K562 (cell line): Measurements from ENCODE around the gene OIT3. TPM values are rescaled to one million over a fixed set of nuclear protein-coding genes. Genes with fewer than 3 reads are reported as not detected.

ENCODE experiments used
- ATAC-seq: fragments of 200-7000 bp; cut with Tn5 transposase; 3 replicates; pipeline ENCODE4 v1.9.1; 2020; ENCODE audit warnings: moderate library complexity
- BruUV-seq: library from RNA; stranded (reverse); fragments of 400-500 nt; replicated peaks from 2 replicates; lab custom pipeline; 2021; lab: Mats Ljungman, UMichigan
- CTCF ChIA-PET: fragments of 300-600 bp; formaldehyde crosslinking; extraction: SDS; loops from one replicate; lab custom pipeline; 2021; ENCODE audit warnings: low intra/inter-chr PET ratio; lab: Yijun Ruan, JAX
- POLR2A ChIA-PET: fragments of 300-600, 350-650 bp; sonication (Branson Sonifier 250); formaldehyde crosslinking; extraction: SDS; loops from one replicate; lab custom pipeline; 2021; ENCODE audit warnings: antibody characterized with exemption, inconsistent platforms; lab: Yijun Ruan, JAX
- DNase-seq, 4 experiments: peaks; one replicate each; pipeline versions ENCODE4 v3.0.0 to v3.0.0-alpha.2; 2011 to 2018; ENCODE audit warnings: low spot score in 3 of 4, mixed read lengths in 3 of 4; ENCODE audit errors: extremely low read depth in 1 of 4
- FAIRE-seq: peaks from 2 replicates; lab custom pipeline; 2011; peaks lifted over from hg19 to GRCh38; lab: Jason Lieb, UNC
- H2AFZ ChIP-seq: 2 replicates; pipeline ENCODE4 v1.6.0; 2011; ENCODE audit warnings: low read depth, low read length, control low read depth, inconsistent platforms
- H3K27ac ChIP-seq: fragments of 200-600 bp; 3 replicates; pipeline ENCODE4 v1.8.0; 2011; ENCODE audit warnings: low read depth, mild to moderate bottlenecking, control low read depth, inconsistent platforms, low read length, moderate library complexity, mixed read lengths; ENCODE audit errors: extremely low read depth
- H3K27me3 ChIP-seq, 2 experiments: fragments of 300-600 bp in 1 of 2; 2 replicates in 1 of 2; 3 replicates in 1 of 2; pipeline versions ENCODE4 v1.6.0 to v1.8.0; 2011; ENCODE audit warnings: inconsistent platforms in 2 of 2, low read length in 2 of 2, mild to moderate bottlenecking in 1 of 2, mixed read lengths in 1 of 2, moderate library complexity in 1 of 2; ENCODE audit not compliant: control insufficient read depth in 2 of 2, insufficient read depth in 2 of 2
- H3K36me3 ChIP-seq: fragments of 300-600 bp; 3 replicates; pipeline ENCODE4 v1.8.0; 2011; ENCODE audit warnings: mild to moderate bottlenecking, low read length, inconsistent platforms; ENCODE audit not compliant: control insufficient read depth, insufficient read depth
- H3K4me1 ChIP-seq, 2 experiments: fragments of 200-600 bp in 1 of 2; replicated peaks in 1 of 2; 2 replicates in 1 of 2; 3 replicates in 1 of 2; pipeline versions ENCODE4 v1.5.1 to v1.8.0; 2011; ENCODE audit warnings: inconsistent platforms in 2 of 2, low read length in 2 of 2, mild to moderate bottlenecking in 1 of 2, mixed read lengths in 1 of 2, moderate library complexity in 1 of 2; ENCODE audit not compliant: control insufficient read depth in 2 of 2, insufficient read depth in 2 of 2
- H3K4me2 ChIP-seq: 2 replicates; pipeline ENCODE4 v1.6.1; 2011; ENCODE audit warnings: low read length, control low read depth, inconsistent platforms, mixed read lengths; ENCODE audit not compliant: insufficient read depth
- H3K4me3 ChIP-seq: fragments of 200-600 bp; sonication (generic), shearing (Covaris generic); 2 replicates; pipeline ENCODE4 v1.5.1; 2016; ENCODE audit warnings: control low read depth, inconsistent platforms
- H3K79me2 ChIP-seq: fragments of 200-600 bp; 3 replicates; pipeline ENCODE4 v1.8.0; 2011; ENCODE audit warnings: low read length, inconsistent platforms; ENCODE audit not compliant: control insufficient read depth, insufficient read depth
- H3K9ac ChIP-seq, 2 experiments: 2 replicates each; pipeline versions ENCODE4 v1.6.0 to v1.6.1; 2011; ENCODE audit warnings: low read depth in 2 of 2, low read length in 2 of 2, control low read depth in 1 of 2, inconsistent platforms in 1 of 2, mild to moderate bottlenecking in 1 of 2, mixed read lengths in 1 of 2; ENCODE audit not compliant: insufficient read depth in 1 of 2
- H3K9me1 ChIP-seq: one replicate; pipeline ENCODE4 v1.6.0; 2011; ENCODE audit warnings: inconsistent platforms, mild to moderate bottlenecking, low read length, moderate library complexity; ENCODE audit not compliant: control insufficient read depth, insufficient read depth
- H3K9me3 ChIP-seq: replicated peaks from 2 replicates; pipeline ENCODE4 v1.5.1; 2011; ENCODE audit warnings: low read depth, low read length, inconsistent platforms; ENCODE audit not compliant: control insufficient read depth, insufficient read depth
- H4K20me1 ChIP-seq: replicated peaks from 2 replicates; pipeline ENCODE4 v1.6.1; 2011; ENCODE audit warnings: low read length, inconsistent platforms, mixed read lengths; ENCODE audit not compliant: control insufficient read depth, insufficient read depth
- BCL6 ChIP-seq: fragments of 250-450 bp; sonication (Bioruptor Pico); IDR thresholded peaks from 2 replicates; pipeline ENCODE4 v1.4.0; 2020
- CBFA2T2 ChIP-seq: fragments of 450-650 bp; conservative IDR thresholded peaks from 2 replicates; pipeline ENCODE4 v1.6.1; 2017; ENCODE audit warnings: mild to moderate bottlenecking
- CBX8 ChIP-seq: fragments of 200-600 bp; sonication (generic); IDR thresholded peaks from 2 replicates; pipeline ENCODE4 v1.6.1; 2012; ENCODE audit warnings: borderline replicate concordance, mixed run types, low read depth, mild to moderate bottlenecking, moderate library complexity, mixed read lengths, low read length, control low read depth, inconsistent platforms; ENCODE audit not compliant: poor library complexity, severe bottlenecking; ENCODE audit errors: extremely low read depth
- CTCFL ChIP-seq: IDR thresholded peaks from 2 replicates; pipeline ENCODE4 v1.6.1; 2011; ENCODE audit warnings: borderline replicate concordance, low read depth, mild to moderate bottlenecking, moderate library complexity, low read length; ENCODE audit not compliant: insufficient read depth, poor library complexity, severe bottlenecking
- E2F8 ChIP-seq: fragments of 450-650 bp; IDR thresholded peaks from 2 replicates; pipeline ENCODE4 v1.7.1; 2018; ENCODE audit warnings: mild to moderate bottlenecking, low read depth; ENCODE audit not compliant: partially characterized antibody
- FOSL1 ChIP-seq: fragments of 200-800 bp; sonication (Bioruptor generic); conservative IDR thresholded peaks from 2 replicates; pipeline ENCODE4 v1.6.1; 2016; ENCODE audit warnings: missing genetic modification characterization, missing compliant biosample characterization
- HDAC1 ChIP-seq, 2 experiments: fragments of 450-650 bp; IDR thresholded peaks; 2 replicates each; pipeline ENCODE4 v1.6.1; 2016 to 2017; ENCODE audit warnings: inconsistent platforms in 1 of 2, mild to moderate bottlenecking in 1 of 2, moderate library complexity in 1 of 2
- PURB ChIP-seq: sonication (generic); formaldehyde crosslinking; IDR thresholded peaks from 2 replicates; pipeline ENCODE4 v1.9.0; 2021; ENCODE audit warnings: low read depth, mild to moderate bottlenecking, missing genetic modification reagents
- TGIF2 ChIP-seq: sonication (generic); formaldehyde crosslinking; IDR thresholded peaks from 2 replicates; pipeline ENCODE4 v1.8.1; 2022; ENCODE audit warnings: mild to moderate bottlenecking, missing genetic modification reagents, moderate library complexity
- TRIM24 ChIP-seq, 2 experiments: fragments of 450-650 bp; IDR thresholded peaks; 2 replicates each; pipeline ENCODE4 v1.6.1; 2016
- ZBTB26 ChIP-seq: fragments of 450-650 bp; formaldehyde crosslinking; IDR thresholded peaks from 2 replicates; pipeline ENCODE4 v1.4.0; 2022; ENCODE audit warnings: missing genetic modification characterization
- ZNF140 ChIP-seq: fragments of 250-450 bp; sonication (Bioruptor Pico); IDR thresholded peaks from 2 replicates; pipeline ENCODE4 v1.8.0; 2021; ENCODE audit warnings: moderate library complexity, mild to moderate bottlenecking, inconsistent platforms
- ZNF143 ChIP-seq: sonication (generic); formaldehyde crosslinking; IDR thresholded peaks from 2 replicates; pipeline ENCODE4 v1.9.0; 2022; ENCODE audit warnings: mild to moderate bottlenecking, missing genetic modification reagents
- WGBS: fragments of 100-300 bp; shearing (Covaris generic); methylation state at CpG from one replicate; pipeline ENCODE4 v1.1.6; 2016; ENCODE audit warnings: low coverage, mixed read lengths; ENCODE audit not compliant: insufficient coverage; ENCODE audit errors: missing lambda C conversion rate; 5-methylcytosine and 5-hydroxymethylcytosine counted together
- in situ Hi-C: fragments of 300-500 bp; cut with MboI; formaldehyde crosslinking; loops from 4 replicates; pipeline ENCODE4 v1.15.0; 2018; ENCODE audit warnings: inconsistent platforms, mixed read lengths
- intact Hi-C: fragments of 100-400 bp; cut with micrococcal nuclease; formaldehyde crosslinking; loops from 2 replicates; pipeline ENCODE4 v1.14.2; 2022
- polyA plus RNA-seq, 8 experiments: library from polyadenylated mRNA; depleted of rRNA in 4 of 8; stranded (reverse) in 5 of 8; unstranded in 3 of 8; fragments of >200 nt; fragmentation: Nextera tagmentation in 2 of 8; fragmentation: Illumina TruSeq in 1 of 8; extraction: Ambion mirVana in 2 of 8; extraction: Trizol in 1 of 8; gene quantifications; 2 replicates each; pipeline versions ENCODE4 v1.2.1 to v1.2.3, GENCODE V29; 2011 to 2014; ENCODE audit warnings: inconsistent platforms in 1 of 8, missing spikeins in 1 of 8
- total RNA-seq, 7 experiments: library from RNA; depleted of rRNA in 6 of 7; stranded (reverse); fragments of >200 nt in 6 of 7; fragmentation: Illumina TruSeq in 2 of 7; extraction: Trizol in 2 of 7; gene quantifications; 2 replicates each; pipeline versions ENCODE4 v1.2.1 to v1.2.3, GENCODE V29; 2011 to 2021; ENCODE audit warnings: low replicate concordance in 1 of 7

The OIT3 gene
- total and polyA plus RNA-seq, 9 of the 15 experiments (the other 6 are each of a cell fraction or from before 2014, with no cell fraction given), result not detected

GRCh38 chr10:72932259-72933015, 38.9 kb downstream of the OIT3 start (continued):
- TF ChIP-seq E2F8 (no peak), ZBTB26 (CRISPR knock-in tag) (no peak), ZNF140 (CRISPR knock-in tag) (no peak)

- Histone ChIP-seq H3K4me1 (peaks cover 4 to 14% of the 10 kb centered on the region in 2 experiments), H3K9me3 (no peaks in the 10 kb centered on the region), H3K36me3 (no peaks in the 10 kb centered on the region), H3K4me3 (no peak overlapping the region), H3K9ac (no peak overlapping the region), H3K27ac (no peak overlapping the region), H3K9me1 (no peaks in the 10 kb centered on the region), H3K27me3 (0 out of 5 replicates have a peak, but pooled peaks cover 0 to 5% of the 10 kb centered on the region in 2 experiments), H2AFZ (peak overlapping the region; percentile 62), H3K4me2 (no peak overlapping the region; the same call in 1 of the 2 replicates), H3K79me2 (no peaks in the 10 kb centered on the region), H4K20me1 (no peaks in the 10 kb centered on the region)
- DNase-seq (peak in 1 of 4 experiments; percentile 34), ATAC-seq (no peak), FAIRE-seq (no peak)
- intact Hi-C loops (no loop called here), in situ Hi-C loops (no loop called here)
- ChIA-PET POLR2A (interaction anchor here (2.5 kb wide), 1 partner anchor 8 kb away, joined by 11 read pairs; no protein-coding TSS in a partner anchor), CTCF (no interaction called here)
- WGBS, result 17% methylated on average over 6 of the region's 6 CpGs
- no TSS peak for BruUV-seq
- TF ChIP-seq TRIM24 (IDR thresholded peaks at IDR 0.05) (no peak), FOSL1 (tag) (peak; percentile 80), TGIF2 (CRISPR knock-in tag) (no peak), HDAC1 (IDR thresholded peaks at IDR 0.05) (no peak), CBFA2T2 (peak; percentile 17; the same call in 1 of the 2 replicates), BCL6 (CRISPR knock-in tag) (no peak), ZNF143 (CRISPR knock-in tag) (no peak), CBX8 (no peak), CTCFL (no peak), PURB (CRISPR knock-in tag) (no peak)
Measured at GRCh38 chr10:72935361-72935760, 41.8 kb downstream of the OIT3 start.
